ENCODE measurements around the gene SSBP2.

GRCh38 chr5:81782811-81783210 lies 31.9 kb upstream of the SSBP2 start:
- no peak for TF ChIP-seq CTCF (IDR thresholded peaks at IDR 0.05; ENCODE audit: low read depth, low read length)
- TF ChIP-seq POLR2A (IDR thresholded peaks at IDR 0.05; ENCODE audit: extremely low read depth, insufficient read length): no peak
- TF ChIP-seq, protein P1, sequence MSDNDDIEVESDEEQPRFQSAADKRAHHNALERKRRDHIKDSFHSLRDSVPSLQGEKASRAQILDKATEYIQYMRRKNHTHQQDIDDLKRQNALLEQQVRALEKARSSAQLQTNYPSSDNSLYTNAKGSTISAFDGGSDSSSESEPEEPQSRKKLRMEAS (IDR thresholded peaks at IDR 0.05; ENCODE audit: low read depth, low read length): no peak
- TF ChIP-seq MYC (IDR thresholded peaks at IDR 0.05; ENCODE audit: low read depth, low read length): no peak
